Measurements from ENCODE around the gene GAL. TPM values are rescaled to one million over a fixed set of nuclear protein-coding genes. Genes with fewer than 3 reads are reported as not detected.

The GAL gene
- total RNA-seq, 1 experiment from 2014 or later: 65.2 TPM

GRCh38 chr11:68646832-68647231 lies 37.5 kb upstream of the GAL start:
- Histone ChIP-seq H3K4ac (ENCODE audit: low read depth, low read length) (no peak overlapping the region), H3K9ac (ENCODE audit: extremely low read depth, insufficient read length, low read length) (no peak overlapping the region), H2AFZ (ENCODE audit: low read length) (no peak overlapping the region), H4K91ac (ENCODE audit: insufficient read length, low read depth, low read length) (no peak overlapping the region), H3K79me1 (ENCODE audit: insufficient read depth, low read depth, low read length, poor library complexity, severe bottlenecking) (no peaks in the 10 kb centered on the region), H2BK15ac (ENCODE audit: low read depth, low read length) (no peak overlapping the region), H3K4me2 (ENCODE audit: insufficient read depth, insufficient read length, low read length) (no peak overlapping the region), H2BK12ac (ENCODE audit: insufficient read length, low read depth, low read length) (no peak overlapping the region), H4K8ac (replicated peaks; ENCODE audit: insufficient read length, low read depth, low read length) (no peak overlapping the region), H4K20me1 (ENCODE audit: control insufficient read depth, insufficient read depth, insufficient read length) (no peaks in the 10 kb centered on the region), H3K23ac (ENCODE audit: insufficient read length, low read depth, low read length) (no peak overlapping the region), H3K14ac (ENCODE audit: insufficient read depth, low read length) (no peak overlapping the region), H3T11ph (ENCODE audit: low read length) (no peak overlapping the region), H2AK5ac (ENCODE audit: insufficient read length, low read length) (no peak overlapping the region), H2BK120ac (ENCODE audit: low read depth, low read length, poor library complexity, severe bottlenecking) (no peak overlapping the region), H2BK20ac (ENCODE audit: low read depth, low read length, poor library complexity, severe bottlenecking) (no peak overlapping the region), H3K18ac (ENCODE audit: insufficient read length, low read depth, low read length) (no peak overlapping the region), H3K27ac (ENCODE audit: insufficient read length, low read depth, low read length) (no peak overlapping the region), H3K79me2 (ENCODE audit: insufficient read depth, low read length) (no peaks in the 10 kb centered on the region), H4K5ac (ENCODE audit: insufficient read length, low read depth, low read length) (no peak overlapping the region), H2BK5ac (ENCODE audit: insufficient read length, low read length) (no peak overlapping the region), H3K4me1 (ENCODE audit: insufficient read depth, low read length) (no peaks in the 10 kb centered on the region), H3K9me3 (ENCODE audit: control insufficient read depth, low read depth, low read length) (peaks cover 8% of the 10 kb centered on the region), H3K27me3 (ENCODE audit: insufficient read depth, low read length) (no peaks in the 10 kb centered on the region), H3K56ac (ENCODE audit: insufficient read length, low read depth, low read length) (no peak overlapping the region), H3K23me2 (ENCODE audit: insufficient read length, low read depth, low read length, poor library complexity, severe bottlenecking) (no peaks in the 10 kb centered on the region)
- H3K9me3 Mint-ChIP-seq: peaks cover 20 to 22% of the 10 kb centered on the region in 2 experiments
- WGBS (ENCODE audit: extremely low coverage, insufficient read length, low lambda C conversion rate): no CpG with 5 or more reads among the region's 1 CpG
- TF ChIP-seq CTCF (conservative IDR thresholded peaks at IDR 0.05): no peak
- DNase-seq: no peak
- no peak overlapping the region for H3K27ac Mint-ChIP-seq
- H3K27me3 Mint-ChIP-seq (ENCODE audit: low read depth): peaks cover 5% of the 10 kb centered on the region; the same call in 1 of the 2 replicates
- peaks cover 4 to 9% of the 10 kb centered on the region in 2 experiments for H3K4me1 Mint-ChIP-seq
- peaks cover 0 to 11% (median 0%) of the 10 kb centered on the region in 3 experiments; a peak in 3 of 7 replicates for H3K36me3 Mint-ChIP-seq (ENCODE audit: insufficient read depth in 1 of 3, low read depth in 3 of 3)
- no peak overlapping the region for H3K4me3 Mint-ChIP-seq
